HG03097 (cell line): ENCODE results near the gene STAT5B.

Experiments
- ATAC-seq: cut with Tn5 transposase; IDR thresholded peaks from one replicate; pipeline ENCODE4 v1.9.1; 2021; ENCODE audit not compliant: unreplicated experiment, low FRiP score

STAT5B gene

DNA sequence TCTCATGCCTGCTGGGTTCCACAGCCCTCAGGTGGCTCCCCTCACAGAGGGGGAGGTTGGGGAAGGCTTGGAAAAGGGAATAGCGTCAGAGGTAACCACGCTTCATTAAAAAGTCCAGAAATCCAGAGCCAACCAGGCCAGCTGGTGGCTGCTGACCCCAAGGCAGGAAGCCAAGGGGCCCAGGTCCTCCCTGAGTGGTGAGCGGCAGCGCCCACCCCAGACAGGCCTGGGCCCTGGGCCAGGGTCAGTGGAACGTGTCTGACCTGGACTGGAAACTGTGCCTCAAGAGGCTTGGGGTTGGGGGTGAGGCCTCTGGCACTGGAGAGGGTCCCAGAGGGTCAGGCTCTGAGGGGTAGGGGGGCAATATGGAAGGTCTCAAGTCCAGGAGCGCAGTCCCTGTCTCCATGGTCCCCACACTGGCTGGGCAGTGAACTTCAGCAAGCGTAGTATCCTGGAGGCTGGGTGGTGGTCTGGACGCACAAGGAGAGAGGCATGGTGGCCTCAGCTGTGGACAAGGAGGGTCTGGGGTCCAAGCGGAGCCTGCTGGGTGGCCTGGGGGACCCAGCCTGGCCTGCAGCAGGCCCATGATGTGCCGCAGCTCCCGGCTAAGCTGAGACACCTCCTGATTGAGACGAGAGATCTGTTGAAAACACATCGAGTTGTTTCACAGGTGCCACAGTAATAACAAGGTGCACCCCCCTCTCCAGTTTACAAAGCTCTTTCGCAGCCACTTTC is 116.2 kb downstream of the STAT5B start:
- no peak for ATAC-seq

DNA sequence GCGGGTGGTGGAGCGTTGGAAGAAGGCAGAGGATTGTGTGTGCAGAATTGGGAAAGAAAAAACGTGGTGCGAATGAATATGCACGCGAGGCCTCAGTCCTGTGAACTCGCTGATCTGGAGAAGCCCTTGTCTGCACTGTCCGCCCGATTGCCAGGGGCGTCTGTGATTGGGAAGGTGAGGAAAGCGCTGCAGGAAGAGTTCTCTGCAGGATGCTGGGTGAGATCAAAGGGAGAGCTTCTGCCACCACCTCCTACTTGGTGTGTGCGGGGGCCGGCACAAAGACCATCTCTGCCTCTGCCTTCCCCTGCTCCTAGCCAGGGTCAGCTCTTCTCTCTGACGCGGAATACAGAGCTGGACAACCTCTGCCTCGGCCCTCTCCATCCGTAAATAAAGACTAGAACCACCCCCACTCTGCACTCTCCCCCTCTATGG is 120.6 kb downstream of the STAT5B start:
- ATAC-seq, result no peak

DNA sequence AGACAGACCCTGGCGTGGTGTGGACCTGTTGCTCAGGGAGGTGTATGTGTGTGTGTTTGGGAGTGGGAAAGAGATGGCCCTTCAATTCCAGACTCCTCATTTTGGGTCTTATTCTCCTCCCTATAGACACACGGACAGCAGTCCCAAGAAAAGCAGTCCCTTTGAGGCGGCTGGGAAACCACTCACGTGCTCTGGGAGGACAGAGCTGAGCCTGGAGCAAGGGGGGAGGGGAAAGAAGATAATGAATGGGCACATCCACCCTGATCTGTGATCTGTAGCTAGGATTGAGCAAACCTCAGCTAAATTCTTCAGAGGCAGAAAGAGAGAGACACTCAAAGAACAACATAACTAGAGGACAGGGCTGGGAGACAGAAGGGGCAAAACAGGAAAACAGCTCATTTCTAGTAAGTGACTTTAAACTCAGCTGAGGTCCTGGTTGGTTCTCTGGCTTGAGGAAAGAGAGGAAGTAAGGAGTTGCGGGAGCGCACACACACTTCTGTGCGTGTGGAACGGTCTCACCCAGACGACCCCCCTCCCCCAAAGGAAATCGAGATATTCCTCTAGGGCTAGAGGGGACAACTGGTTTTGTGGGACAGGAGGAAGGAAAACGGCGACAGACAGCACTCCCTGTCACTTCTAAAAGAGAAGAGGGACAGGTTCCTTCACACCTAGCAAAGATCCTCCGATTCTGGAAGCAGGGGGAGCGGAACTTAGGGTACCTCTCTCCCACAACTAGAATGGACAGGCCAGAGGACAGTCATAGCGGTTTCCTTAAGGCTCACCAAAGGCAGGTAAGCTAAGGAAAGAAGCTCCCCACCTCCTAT is 122.1 kb downstream of the STAT5B start:
- no peak for ATAC-seq
